ENCODE data around the gene LAGE3.

DNA sequence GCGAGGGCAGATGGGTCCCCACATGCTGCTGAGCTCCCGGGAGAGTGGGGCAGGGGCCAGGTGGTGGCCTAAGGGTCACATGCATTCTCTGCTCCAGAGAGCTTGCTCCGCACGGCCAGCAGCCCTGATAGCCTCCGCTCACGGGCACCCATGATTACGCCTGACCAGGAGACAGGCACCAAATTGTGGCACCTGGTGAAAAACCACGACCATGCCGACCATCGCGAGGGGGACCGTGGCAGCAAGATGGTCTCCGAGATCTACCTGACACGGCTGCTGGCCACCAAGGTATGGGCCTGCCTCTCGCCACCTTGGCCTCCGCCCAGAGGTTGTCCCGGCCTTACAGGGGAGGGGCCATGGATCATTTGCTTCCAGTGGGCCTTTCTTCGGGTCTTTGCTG lies 9.2 kb downstream of the LAGE3 start:
- TF ChIP-seq, protein P1, sequence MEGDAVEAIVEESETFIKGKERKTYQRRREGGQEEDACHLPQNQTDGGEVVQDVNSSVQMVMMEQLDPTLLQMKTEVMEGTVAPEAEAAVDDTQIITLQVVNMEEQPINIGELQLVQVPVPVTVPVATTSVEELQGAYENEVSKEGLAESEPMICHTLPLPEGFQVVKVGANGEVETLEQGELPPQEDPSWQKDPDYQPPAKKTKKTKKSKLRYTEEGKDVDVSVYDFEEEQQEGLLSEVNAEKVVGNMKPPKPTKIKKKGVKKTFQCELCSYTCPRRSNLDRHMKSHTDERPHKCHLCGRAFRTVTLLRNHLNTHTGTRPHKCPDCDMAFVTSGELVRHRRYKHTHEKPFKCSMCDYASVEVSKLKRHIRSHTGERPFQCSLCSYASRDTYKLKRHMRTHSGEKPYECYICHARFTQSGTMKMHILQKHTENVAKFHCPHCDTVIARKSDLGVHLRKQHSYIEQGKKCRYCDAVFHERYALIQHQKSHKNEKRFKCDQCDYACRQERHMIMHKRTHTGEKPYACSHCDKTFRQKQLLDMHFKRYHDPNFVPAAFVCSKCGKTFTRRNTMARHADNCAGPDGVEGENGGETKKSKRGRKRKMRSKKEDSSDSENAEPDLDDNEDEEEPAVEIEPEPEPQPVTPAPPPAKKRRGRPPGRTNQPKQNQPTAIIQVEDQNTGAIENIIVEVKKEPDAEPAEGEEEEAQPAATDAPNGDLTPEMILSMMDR (IDR thresholded peaks at IDR 0.05) = no peak
- TF ChIP-seq POLR2A (IDR thresholded peaks at IDR 0.05) = no peak
